ENCODE results near the gene TMEFF2.

- TF ChIP-seq, protein P1, sequence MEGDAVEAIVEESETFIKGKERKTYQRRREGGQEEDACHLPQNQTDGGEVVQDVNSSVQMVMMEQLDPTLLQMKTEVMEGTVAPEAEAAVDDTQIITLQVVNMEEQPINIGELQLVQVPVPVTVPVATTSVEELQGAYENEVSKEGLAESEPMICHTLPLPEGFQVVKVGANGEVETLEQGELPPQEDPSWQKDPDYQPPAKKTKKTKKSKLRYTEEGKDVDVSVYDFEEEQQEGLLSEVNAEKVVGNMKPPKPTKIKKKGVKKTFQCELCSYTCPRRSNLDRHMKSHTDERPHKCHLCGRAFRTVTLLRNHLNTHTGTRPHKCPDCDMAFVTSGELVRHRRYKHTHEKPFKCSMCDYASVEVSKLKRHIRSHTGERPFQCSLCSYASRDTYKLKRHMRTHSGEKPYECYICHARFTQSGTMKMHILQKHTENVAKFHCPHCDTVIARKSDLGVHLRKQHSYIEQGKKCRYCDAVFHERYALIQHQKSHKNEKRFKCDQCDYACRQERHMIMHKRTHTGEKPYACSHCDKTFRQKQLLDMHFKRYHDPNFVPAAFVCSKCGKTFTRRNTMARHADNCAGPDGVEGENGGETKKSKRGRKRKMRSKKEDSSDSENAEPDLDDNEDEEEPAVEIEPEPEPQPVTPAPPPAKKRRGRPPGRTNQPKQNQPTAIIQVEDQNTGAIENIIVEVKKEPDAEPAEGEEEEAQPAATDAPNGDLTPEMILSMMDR (IDR thresholded peaks at IDR 0.05) = no peak
- no peak for TF ChIP-seq EZH2 (IDR thresholded peaks at IDR 0.05; ENCODE audit: borderline replicate concordance, insufficient read depth, low read depth, low read length, poor library complexity, severe bottlenecking)
Observed at GRCh38 chr2:191951376-191951775, 243.4 kb downstream of the TMEFF2 start.

Data from B cell (primary cell).